H1 (cell line): ENCODE measurements around the gene COL4A4. TPM values are rescaled to one million over a fixed set of nuclear protein-coding genes. Genes with fewer than 3 reads are reported as not detected.

ENCODE experiments used
- BRCA1 ChIP-seq: IDR thresholded peaks from 2 replicates; pipeline ENCODE4 v1.6.1; 2012; ENCODE audit warnings: low read depth, low read length, improper control_type of control experiment
- EP300 ChIP-seq, 2 experiments: IDR thresholded peaks; 1 replicate in 1 of 2; 2 replicates in 1 of 2; pipeline ENCODE4 v1.6.1; 2011 to 2012; ENCODE audit warnings: low read depth in 2 of 2, low read length in 2 of 2, mild to moderate bottlenecking in 2 of 2, borderline replicate concordance in 1 of 2, inconsistent platforms in 1 of 2, moderate library complexity in 1 of 2
- SRF ChIP-seq: IDR thresholded peaks from 2 replicates; pipeline ENCODE4 v1.6.1; 2011; ENCODE audit warnings: mild to moderate bottlenecking, low read depth, low read length, moderate library complexity
- TBP ChIP-seq: IDR thresholded peaks from 2 replicates; pipeline ENCODE4 v1.6.1; 2011; ENCODE audit warnings: low read depth, low read length, improper control_type of control experiment
- YY1 ChIP-seq: IDR thresholded peaks from 2 replicates; pipeline ENCODE4 v1.6.1; 2011; ENCODE audit warnings: low read depth, mild to moderate bottlenecking, low read length
- polyA plus RNA-seq, 7 experiments: library from polyadenylated mRNA; depleted of rRNA in 3 of 7; stranded (reverse) in 5 of 7; unstranded in 2 of 7; fragments of >200 nt in 5 of 7; fragments of 200-250 nt in 2 of 7; gene quantifications; 1 replicate in 5 of 7; 2 replicates in 1 of 7; 4 replicates in 1 of 7; pipeline versions ENCODE4 v1.2.1 to v1.2.3, GENCODE V29; 2011 to 2013; ENCODE audit warnings: missing spikeins in 2 of 7, mixed read lengths in 2 of 7
- total RNA-seq: library from RNA; stranded (reverse); fragmentation: NEBNext Ultra II Directional; extraction: Animal tissue kit (Norgen Biotek cat#: 25700); gene quantifications from 2 replicates; pipeline ENCODE4 v1.2.1, GENCODE V29; 2021
- TF ChIP-seq, protein P1 (sequence below): IDR thresholded peaks from 2 replicates; pipeline ENCODE4 v1.6.1; 2012; ENCODE audit warnings: inconsistent platforms

COL4A4 gene
- total and polyA plus RNA-seq, 2 of the 8 experiments (the other 6 are each of a cell fraction or from before 2014, with no cell fraction given): 0.33 to 1.7 TPM

DNA sequence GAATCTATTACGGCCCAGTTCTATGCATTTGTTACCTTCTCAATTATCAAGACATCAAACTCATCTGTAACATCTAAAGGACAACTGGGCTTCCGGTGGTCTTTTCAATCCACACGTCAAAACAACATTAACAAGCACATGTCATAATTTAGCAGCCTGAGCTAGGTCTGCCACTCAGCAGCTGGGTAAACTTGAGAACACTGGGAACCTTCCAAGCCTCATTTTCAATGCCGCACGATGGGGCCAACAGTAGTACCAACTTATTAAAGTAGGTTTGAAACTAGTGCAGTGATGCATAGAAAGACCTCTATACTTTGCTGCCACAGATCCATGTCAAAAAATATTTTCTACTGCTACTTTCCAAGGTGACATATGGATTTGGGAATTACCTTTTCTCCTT, 60.4 kb downstream of the COL4A4 start (continued):
- TF ChIP-seq, protein P1, sequence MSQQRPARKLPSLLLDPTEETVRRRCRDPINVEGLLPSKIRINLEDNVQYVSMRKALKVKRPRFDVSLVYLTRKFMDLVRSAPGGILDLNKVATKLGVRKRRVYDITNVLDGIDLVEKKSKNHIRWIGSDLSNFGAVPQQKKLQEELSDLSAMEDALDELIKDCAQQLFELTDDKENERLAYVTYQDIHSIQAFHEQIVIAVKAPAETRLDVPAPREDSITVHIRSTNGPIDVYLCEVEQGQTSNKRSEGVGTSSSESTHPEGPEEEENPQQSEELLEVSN: no peak
- TF ChIP-seq EP300 (IDR thresholded peaks at IDR 0.05; ENCODE audit: borderline replicate concordance in 1 of 2, low read depth in 2 of 2, low read length in 2 of 2) (no peak), YY1 (no peak), SRF (no peak), TBP (no peak), BRCA1 (no peak)
